ENCODE results near the gene UBE3C.
"Not testable (repeated sequence)": the region's sequence is repeated elsewhere in the genome, so short reads cannot be mapped to it uniquely, and the experiment has no call there.

- not testable (repeated sequence) for TF ChIP-seq CTCF (IDR thresholded peaks at IDR 0.05); POLR2AphosphoS5 (IDR thresholded peaks at IDR 0.05; ENCODE audit: insufficient read depth in 1 of 2, low read depth in 1 of 2); POLR2A (IDR thresholded peaks at IDR 0.05)
Measured at GRCh38 chr7:157100005-157100404, 38.7 kb upstream of the UBE3C start.

All from vagina (tissue), 2 donors.